ENCODE data around the gene NOP56.
"Not testable (repeated sequence)": the region's sequence is repeated elsewhere in the genome, so short reads cannot be mapped to it uniquely, and the experiment has no call there.

Gene NOP56

GRCh38 chr20:2643708-2644107 lies 8.7 kb upstream of the NOP56 start:
- no peak for DNase-seq

- peak; percentile 59 to 62 for DNase-seq
Observed at GRCh38 chr20:2652724-2653555, 508 bp downstream of the NOP56 start.

GRCh38 chr20:2653556-2654383 lies 1.3 kb downstream of the NOP56 start:
- DNase-seq = no peak

GRCh38 chr20:2654384-2654822 lies 2.0 kb downstream of the NOP56 start:
- no peak for DNase-seq

- DNase-seq = no peak
Observed at GRCh38 chr20:2654831-2655230, 2.4 kb downstream of the NOP56 start.

- DNase-seq = no peak
Observed at GRCh38 chr20:2655331-2656116, 3.1 kb downstream of the NOP56 start.

GRCh38 chr20:2656471-2657117 lies 4.2 kb downstream of the NOP56 start:
- no peak for DNase-seq

GRCh38 chr20:2657241-2657640 lies 4.8 kb downstream of the NOP56 start:
- DNase-seq = no peak

GRCh38 chr20:2657674-2658073 lies 5.2 kb downstream of the NOP56 start:
- no peak for DNase-seq

GRCh38 chr20:2658414-2659354 lies 6.3 kb downstream of the NOP56 start:
- peak in 1 of 2 donors; percentile 28 for DNase-seq

- DNase-seq = no peak
Observed at GRCh38 chr20:2659547-2659946, 7.1 kb downstream of the NOP56 start.

- DNase-seq = no peak
Observed at GRCh38 chr20:2663364-2663886, 11.0 kb downstream of the NOP56 start.

- DNase-seq = peak; percentile 91 to 92
Observed at GRCh38 chr20:2663887-2664719, 11.7 kb downstream of the NOP56 start, which contains the start of gene IDH3B. Gene IDH3B (minus strand): TSS chr20:2664216. CDS start chr20:2664188, 28 bp downstream.

- DNase-seq = peak in 1 of 2 donors; percentile 23
Observed at GRCh38 chr20:2671977-2672376, 19.5 kb downstream of the NOP56 start.

- DNase-seq = no peak
Observed at GRCh38 chr20:2672446-2672845, 20.0 kb downstream of the NOP56 start.

GRCh38 chr20:2673453-2673852 lies 21.0 kb downstream of the NOP56 start:
- DNase-seq = no peak

- DNase-seq = no peak
Observed at GRCh38 chr20:2680046-2680445, 27.6 kb downstream of the NOP56 start.

- DNase-seq = not testable (repeated sequence)
Observed at GRCh38 chr20:2682040-2682439, 29.6 kb downstream of the NOP56 start.

GRCh38 chr20:2684817-2685216 lies 32.4 kb downstream of the NOP56 start:
- not testable (repeated sequence) for DNase-seq

GRCh38 chr20:2687514-2687913 lies 35.1 kb downstream of the NOP56 start:
- no peak for DNase-seq
